NCI-H2107 treated with DMSO at 0.1 percent for 48 hours (cell line): ENCODE data around the gene UMODL1.

Experiments
- DNase-seq: peaks from one replicate; lab custom pipeline; 2025; ENCODE audit not compliant: unreplicated experiment; lab: John Stamatoyannopoulos, UW

The UMODL1 gene

GRCh38 chr21:42182713-42183371 is 111.7 kb downstream of the UMODL1 start:
- DNase-seq = no peak

GRCh38 chr21:42183374-42184266 is 112.5 kb downstream of the UMODL1 start:
- no peak for DNase-seq

GRCh38 chr21:42186591-42186990 is 115.5 kb downstream of the UMODL1 start:
- DNase-seq = no peak

DNA sequence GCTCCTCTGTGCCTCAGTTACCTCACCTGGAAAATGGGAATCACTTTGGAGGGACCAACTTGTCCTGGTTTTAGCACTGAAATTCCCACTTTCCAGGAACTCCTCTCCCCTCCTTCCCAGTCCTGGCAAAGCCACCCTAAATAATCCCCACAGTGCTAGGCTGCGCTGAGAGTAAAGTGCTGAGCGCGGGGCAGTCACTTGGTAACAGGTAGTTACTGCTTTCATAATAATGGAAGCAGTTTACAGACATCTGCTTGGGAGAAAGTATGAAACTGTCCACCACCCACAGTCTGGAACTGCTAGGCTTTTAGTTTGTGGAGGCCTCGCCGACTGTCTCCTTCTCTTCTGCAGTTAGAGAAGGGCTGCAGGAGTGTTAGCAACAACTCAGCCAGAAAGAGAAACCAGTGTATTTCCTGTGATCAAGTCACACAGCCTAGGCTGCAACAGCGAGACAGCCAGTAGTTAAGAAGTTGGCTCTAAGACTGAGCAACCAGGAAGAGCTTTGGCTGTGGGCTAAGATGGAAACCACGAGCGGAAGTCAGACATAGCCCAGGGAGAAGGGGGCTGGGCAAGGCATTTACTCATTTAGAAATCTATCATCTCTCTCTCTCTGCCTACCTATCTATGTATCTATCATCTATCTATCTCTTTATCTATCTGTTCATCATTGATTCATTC is 117.0 kb downstream of the UMODL1 start:
- no peak for DNase-seq

DNA sequence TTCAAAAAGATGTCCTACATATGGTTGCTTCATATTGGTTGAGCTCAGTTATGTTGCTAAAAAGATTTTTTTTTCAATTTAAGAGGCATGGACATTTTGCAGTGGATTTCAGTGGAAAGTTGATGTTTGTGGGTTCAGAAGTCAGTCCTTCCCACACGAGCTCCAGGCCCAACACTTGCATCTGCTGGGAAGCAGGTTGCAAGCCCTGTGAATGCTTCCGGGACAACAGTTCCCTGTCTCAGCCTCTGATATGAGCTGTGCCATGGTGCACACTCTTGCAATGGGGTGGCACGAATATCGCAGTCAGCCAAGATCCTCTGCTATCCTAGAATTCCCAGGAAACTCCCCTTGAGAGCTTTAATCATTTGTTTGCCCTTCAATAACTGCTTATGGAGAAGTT is 117.5 kb downstream of the UMODL1 start:
- DNase-seq = no peak

DNA sequence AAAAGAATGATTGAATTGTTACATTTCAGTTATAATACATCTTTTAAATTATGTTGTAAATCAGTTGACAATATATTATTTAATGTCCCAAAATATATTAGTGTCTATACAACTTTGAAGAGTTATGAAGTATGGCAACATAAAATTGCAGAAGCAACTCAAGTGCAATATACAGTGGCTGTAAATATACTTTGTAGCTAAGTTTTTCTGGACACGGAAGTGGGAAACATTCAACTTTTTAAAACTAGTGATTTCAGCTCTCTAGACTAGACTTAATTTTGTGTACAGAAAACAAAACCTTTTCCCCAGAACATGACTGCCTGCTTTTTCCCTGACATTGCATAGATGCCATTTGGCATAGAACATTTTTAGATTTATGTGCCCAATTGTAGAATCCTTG is 118.3 kb downstream of the UMODL1 start:
- no peak for DNase-seq

DNA sequence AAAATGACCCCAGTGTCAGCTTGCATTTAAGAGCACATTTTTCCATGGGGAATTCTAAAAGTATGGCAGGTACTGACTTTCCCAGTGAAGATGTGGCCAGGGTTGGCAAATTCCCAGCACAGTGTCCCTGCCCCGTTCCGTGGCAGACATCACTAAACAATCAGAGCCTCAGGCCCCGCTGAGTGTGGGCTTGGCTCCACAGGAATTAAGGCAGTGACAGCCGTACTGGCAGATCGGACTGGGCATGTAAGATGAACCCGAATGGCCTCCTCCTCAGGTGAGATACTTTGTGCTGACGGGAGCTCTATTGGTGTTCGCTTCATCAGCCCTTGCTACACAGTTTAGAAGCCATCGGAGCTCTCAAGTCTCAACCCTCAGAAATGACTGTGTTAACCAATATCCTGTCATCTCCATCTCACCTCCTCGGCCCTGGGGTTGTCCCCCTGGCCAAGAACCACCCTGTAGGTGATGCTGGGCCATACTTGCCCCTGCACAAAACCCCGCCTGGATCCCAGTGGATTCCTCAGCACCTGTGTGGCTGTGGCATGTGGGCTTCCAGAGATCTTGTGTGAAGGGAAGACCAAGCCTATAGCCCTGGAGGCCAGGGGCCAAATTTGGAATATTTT is 118.9 kb downstream of the UMODL1 start:
- DNase-seq = no peak

GRCh38 chr21:42190486-42190863 is 119.4 kb downstream of the UMODL1 start:
- no peak for DNase-seq

DNA sequence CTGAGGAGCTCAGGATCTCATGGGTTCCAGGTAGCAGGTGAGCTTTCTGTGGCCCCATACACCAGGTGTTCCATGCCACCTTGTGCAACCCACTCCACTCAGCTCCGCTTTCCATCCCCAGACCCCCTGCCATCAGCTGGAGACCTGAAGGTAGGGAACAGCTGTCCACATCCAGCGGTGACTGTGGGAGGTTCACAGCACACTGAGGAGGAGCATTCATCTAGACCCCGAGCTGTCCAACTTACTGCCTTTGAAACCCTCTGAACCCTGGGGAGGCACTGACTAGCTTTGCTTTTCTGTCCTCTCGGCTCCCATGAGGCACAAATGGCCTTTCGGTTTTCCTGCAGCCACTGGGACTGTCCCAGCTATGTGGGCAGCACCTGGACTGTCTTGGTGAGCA is 119.9 kb downstream of the UMODL1 start:
- DNase-seq = no peak

DNA sequence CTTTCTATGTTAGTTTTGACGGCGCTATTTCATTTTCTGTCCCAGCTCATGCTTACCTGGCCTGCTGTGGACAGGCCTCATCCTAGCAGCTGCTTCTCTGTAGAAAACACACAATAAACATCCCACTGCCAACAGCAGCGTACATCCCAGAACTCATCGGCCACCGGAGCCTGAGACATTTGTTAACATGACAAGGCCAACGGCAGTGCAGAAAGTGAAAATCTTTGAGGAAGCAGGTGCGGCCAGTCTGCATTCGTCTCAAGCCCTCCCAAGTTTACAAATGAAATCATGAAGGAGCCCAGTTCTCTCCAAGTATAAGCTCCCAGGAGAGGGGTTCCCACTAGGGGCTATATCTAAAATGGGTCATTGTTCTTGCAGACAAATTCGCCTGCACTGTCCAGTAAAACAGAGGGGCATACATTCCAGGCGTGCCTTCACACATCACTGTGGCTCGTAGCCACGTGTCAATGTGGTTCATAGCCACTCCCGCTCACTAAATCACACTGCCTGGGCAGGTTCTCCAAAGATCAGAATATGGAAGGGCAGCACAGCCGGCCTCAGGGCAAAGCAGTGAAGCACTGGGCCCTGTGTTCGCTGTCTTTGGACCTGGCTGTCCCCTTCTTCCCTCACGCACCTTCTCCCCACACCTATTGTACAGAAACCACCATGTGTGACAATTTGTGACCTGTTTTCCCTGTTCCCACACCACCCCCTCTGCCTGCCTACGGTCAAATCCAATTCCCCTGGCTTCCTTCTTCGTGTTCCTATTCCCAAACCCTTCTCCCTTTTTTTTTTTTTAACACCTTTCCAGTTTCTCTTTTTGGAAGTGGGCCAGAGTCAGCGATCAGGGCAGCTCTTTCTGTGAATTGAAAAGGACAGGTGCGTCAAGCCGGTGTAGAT is 120.8 kb downstream of the UMODL1 start:
- DNase-seq = peak; percentile 22
